GM21360 (cell line): ENCODE results near the gene ACTN4.

Source experiments
- ATAC-seq: cut with Tn5 transposase; IDR thresholded peaks from one replicate; pipeline ENCODE4 v1.9.1; 2021; ENCODE audit warnings: mild to moderate bottlenecking, moderate library complexity; ENCODE audit not compliant: unreplicated experiment

ACTN4 gene

GRCh38 chr19:38635483-38636399 is 11.7 kb upstream of the ACTN4 start:
- ATAC-seq = no peak

GRCh38 chr19:38638461-38638860 is 9.0 kb upstream of the ACTN4 start:
- no peak for ATAC-seq

GRCh38 chr19:38639679-38640078 is 7.8 kb upstream of the ACTN4 start:
- ATAC-seq = no peak

- no peak for ATAC-seq
These were observed 7.1 kb upstream of the ACTN4 start for GRCh38 chr19:38640368-38640767.

- ATAC-seq = no peak
These were observed 5.3 kb upstream of the ACTN4 start for GRCh38 chr19:38642176-38642575.

- ATAC-seq = no peak
These were observed 2.7 kb upstream of the ACTN4 start for GRCh38 chr19:38644719-38645118.

GRCh38 chr19:38647966-38648768 is 718 bp downstream of the ACTN4 start:
- ATAC-seq = no peak

- ATAC-seq = no peak
These were observed 1.4 kb downstream of the ACTN4 start for GRCh38 chr19:38648769-38649304.

- ATAC-seq = no peak
These were observed 2.1 kb downstream of the ACTN4 start for GRCh38 chr19:38649305-38650171.

- ATAC-seq = no peak
These were observed 2.8 kb downstream of the ACTN4 start for GRCh38 chr19:38650172-38650775.

GRCh38 chr19:38650911-38651584 is 3.6 kb downstream of the ACTN4 start:
- no peak for ATAC-seq

- ATAC-seq = no peak
These were observed 5.7 kb downstream of the ACTN4 start for GRCh38 chr19:38653028-38653571.

GRCh38 chr19:38654628-38655055 is 7.2 kb downstream of the ACTN4 start:
- ATAC-seq = no peak

GRCh38 chr19:38655148-38655824 is 7.8 kb downstream of the ACTN4 start:
- ATAC-seq = no peak

- ATAC-seq = no peak
These were observed 8.9 kb downstream of the ACTN4 start for GRCh38 chr19:38656171-38656981.

- ATAC-seq = no peak
These were observed 10.3 kb downstream of the ACTN4 start for GRCh38 chr19:38657633-38658222.

- no peak for ATAC-seq
These were observed 11.2 kb downstream of the ACTN4 start for GRCh38 chr19:38658462-38659306.
